Neural progenitor cell (in vitro differentiated cells): Measurements from ENCODE around the gene MSX2.

Experiments
- CTCF ChIP-seq: fragments of 200-600 bp; sonication (generic); IDR thresholded peaks from 2 replicates; pipeline ENCODE4 v1.5.1; 2017; ENCODE audit warnings: antibody characterized with exemption, mild to moderate bottlenecking
- EZH2 ChIP-seq: fragments of 200-600 bp; sonication (generic); IDR thresholded peaks from 2 replicates; pipeline ENCODE4 v1.6.1; 2017; ENCODE audit warnings: antibody characterized with exemption, mild to moderate bottlenecking, moderate library complexity
- EZH2phosphoT487 ChIP-seq: fragments of 200-600 bp; sonication (generic); IDR thresholded peaks from 2 replicates; pipeline ENCODE4 v1.6.1; 2017; ENCODE audit warnings: antibody characterized with exemption

- no peak for TF ChIP-seq CTCF
- TF ChIP-seq EZH2, result no peak
- no peak for TF ChIP-seq EZH2phosphoT487
Measured at GRCh38 chr5:174773371-174773770, 49.0 kb downstream of the MSX2 start.
